ENCODE data around the gene HSDL2.

Gene HSDL2

DNA sequence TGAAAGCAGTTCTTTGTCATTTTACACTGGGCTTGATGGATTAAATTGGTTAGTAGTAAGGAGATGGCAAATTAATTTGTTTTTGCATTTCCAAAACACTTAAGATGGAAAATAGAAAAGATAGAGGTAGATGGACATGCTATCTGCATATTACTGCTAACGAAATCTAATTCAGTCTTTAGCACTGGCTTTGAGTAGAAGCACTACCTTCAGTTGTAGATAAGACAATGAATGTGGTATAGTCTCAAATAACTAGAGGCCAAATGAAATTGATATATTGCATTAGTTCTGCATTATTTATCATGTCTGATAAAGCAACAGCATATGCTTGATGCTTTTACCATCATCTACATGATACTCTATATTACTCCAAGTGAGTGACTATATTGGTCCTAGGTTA, 140.2 kb downstream of the HSDL2 start:
- TF ChIP-seq, protein P1, sequence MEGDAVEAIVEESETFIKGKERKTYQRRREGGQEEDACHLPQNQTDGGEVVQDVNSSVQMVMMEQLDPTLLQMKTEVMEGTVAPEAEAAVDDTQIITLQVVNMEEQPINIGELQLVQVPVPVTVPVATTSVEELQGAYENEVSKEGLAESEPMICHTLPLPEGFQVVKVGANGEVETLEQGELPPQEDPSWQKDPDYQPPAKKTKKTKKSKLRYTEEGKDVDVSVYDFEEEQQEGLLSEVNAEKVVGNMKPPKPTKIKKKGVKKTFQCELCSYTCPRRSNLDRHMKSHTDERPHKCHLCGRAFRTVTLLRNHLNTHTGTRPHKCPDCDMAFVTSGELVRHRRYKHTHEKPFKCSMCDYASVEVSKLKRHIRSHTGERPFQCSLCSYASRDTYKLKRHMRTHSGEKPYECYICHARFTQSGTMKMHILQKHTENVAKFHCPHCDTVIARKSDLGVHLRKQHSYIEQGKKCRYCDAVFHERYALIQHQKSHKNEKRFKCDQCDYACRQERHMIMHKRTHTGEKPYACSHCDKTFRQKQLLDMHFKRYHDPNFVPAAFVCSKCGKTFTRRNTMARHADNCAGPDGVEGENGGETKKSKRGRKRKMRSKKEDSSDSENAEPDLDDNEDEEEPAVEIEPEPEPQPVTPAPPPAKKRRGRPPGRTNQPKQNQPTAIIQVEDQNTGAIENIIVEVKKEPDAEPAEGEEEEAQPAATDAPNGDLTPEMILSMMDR (IDR thresholded peaks at IDR 0.05; ENCODE audit: low read length, missing control alignments): no peak
- no peak overlapping the region for H3K4me3 ChIP-seq (replicated peaks; ENCODE audit: low read depth, low read length)
- no peak for DNase-seq (ENCODE audit: low read depth)

DNA sequence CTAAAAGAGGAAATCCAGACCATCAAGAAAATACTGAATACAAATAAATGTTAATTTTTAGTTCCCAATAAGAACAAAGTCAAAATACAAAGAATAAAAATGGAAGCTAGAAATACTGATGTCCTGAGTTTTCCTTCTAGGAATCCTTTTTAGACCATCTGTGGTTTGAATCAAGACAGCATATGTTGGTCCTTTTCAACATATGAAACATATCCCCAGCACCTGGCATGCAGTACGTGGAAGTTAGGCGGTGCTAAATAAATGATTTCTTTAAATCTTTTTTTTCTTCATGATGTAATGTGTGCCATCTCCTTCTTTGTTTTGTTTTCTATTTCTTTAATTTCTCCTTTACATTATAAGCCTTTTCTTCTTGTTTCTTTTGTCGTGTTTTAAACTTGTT, 140.7 kb downstream of the HSDL2 start:
- no peak overlapping the region for H3K4me3 ChIP-seq (replicated peaks; ENCODE audit: low read depth, low read length)
- no peak for DNase-seq (ENCODE audit: low read depth)
- TF ChIP-seq, protein P1 (IDR thresholded peaks at IDR 0.05; ENCODE audit: low read length, missing control alignments): no peak

Measured in fibroblast of pulmonary artery (primary cell).